Raji (cell line): ENCODE data around the gene SLC13A2.

Experiments
- POLR2A ChIP-seq: IDR thresholded peaks from 2 replicates; pipeline ENCODE4 v1.6.1; 2011; ENCODE audit warnings: low read depth, low read length, control low read depth; ENCODE audit not compliant: insufficient read depth

The SLC13A2 gene

GRCh38 chr17:28520687-28521086 lies 47.2 kb downstream of the SLC13A2 start:
- TF ChIP-seq POLR2A = no peak

GRCh38 chr17:28521311-28522085 lies 48.1 kb downstream of the SLC13A2 start:
- no peak for TF ChIP-seq POLR2A

GRCh38 chr17:28523186-28523585 lies 49.7 kb downstream of the SLC13A2 start:
- TF ChIP-seq POLR2A = no peak

GRCh38 chr17:28523876-28524275 lies 50.4 kb downstream of the SLC13A2 start:
- TF ChIP-seq POLR2A = no peak

GRCh38 chr17:28524476-28525424 lies 51.3 kb downstream of the SLC13A2 start:
- TF ChIP-seq POLR2A = no peak

- no peak for TF ChIP-seq POLR2A
These were observed 52.9 kb downstream of the SLC13A2 start for GRCh38 chr17:28526381-28526780.

- no peak for TF ChIP-seq POLR2A
These were observed 53.8 kb downstream of the SLC13A2 start for GRCh38 chr17:28527181-28527681.

GRCh38 chr17:28527859-28528258 lies 54.4 kb downstream of the SLC13A2 start:
- no peak for TF ChIP-seq POLR2A

- TF ChIP-seq POLR2A = no peak
These were observed 55.0 kb downstream of the SLC13A2 start for GRCh38 chr17:28528327-28529012.

- TF ChIP-seq POLR2A = no peak
These were observed 55.6 kb downstream of the SLC13A2 start for GRCh38 chr17:28529013-28529400.

- TF ChIP-seq POLR2A = no peak
These were observed 56.8 kb downstream of the SLC13A2 start for GRCh38 chr17:28530250-28530649.

GRCh38 chr17:28530926-28531325 lies 57.5 kb downstream of the SLC13A2 start:
- no peak for TF ChIP-seq POLR2A

GRCh38 chr17:28532050-28532960 lies 58.9 kb downstream of the SLC13A2 start:
- no peak for TF ChIP-seq POLR2A
